Fibroblast of mammary gland (primary cell): ENCODE results near the gene SLC25A20.

Source experiments
- DNase-seq: peaks from one replicate; pipeline ENCODE4 v3.0.0-alpha.2; 2010; ENCODE audit warnings: low read depth
- H3K4me3 ChIP-seq: 2 replicates; pipeline ENCODE4 v1.5.1; 2011; ENCODE audit warnings: low read depth, mild to moderate bottlenecking, low read length, moderate library complexity; ENCODE audit not compliant: control insufficient read depth
- CTCF ChIP-seq: conservative IDR thresholded peaks from 2 replicates; pipeline ENCODE4 v1.5.1; 2011; ENCODE audit warnings: low read depth, low read length, inconsistent platforms; ENCODE audit not compliant: control insufficient read depth, insufficient read depth

Gene SLC25A20

GRCh38 chr3:48857641-48858040 lies 41.0 kb downstream of the SLC25A20 start:
- H3K4me3 ChIP-seq: no peak overlapping the region
- DNase-seq: no peak
- TF ChIP-seq CTCF: no peak

GRCh38 chr3:48856469-48856868 lies 42.2 kb downstream of the SLC25A20 start:
- TF ChIP-seq CTCF: no peak
- H3K4me3 ChIP-seq: no peak overlapping the region
- no peak for DNase-seq

- DNase-seq: no peak
- no peak overlapping the region for H3K4me3 ChIP-seq
- TF ChIP-seq CTCF: no peak
These were observed 42.8 kb downstream of the SLC25A20 start for GRCh38 chr3:48855681-48856447.

GRCh38 chr3:48852151-48852550 lies 46.5 kb downstream of the SLC25A20 start:
- DNase-seq: no peak
- no peak for TF ChIP-seq CTCF
- no peak overlapping the region for H3K4me3 ChIP-seq

GRCh38 chr3:48851407-48851806 lies 47.3 kb downstream of the SLC25A20 start:
- peak; percentile 20 for DNase-seq
- H3K4me3 ChIP-seq: no peak overlapping the region
- TF ChIP-seq CTCF: no peak

GRCh38 chr3:48848816-48849515 lies 49.7 kb downstream of the SLC25A20 start:
- H3K4me3 ChIP-seq: no peak overlapping the region
- no peak for TF ChIP-seq CTCF
- DNase-seq: no peak
